H1 (cell line): ENCODE results near the gene SEMA3D. TPM values are rescaled to one million over a fixed set of nuclear protein-coding genes. Genes with fewer than 3 reads are reported as not detected.

Experiments
- CTCF ChIA-PET: fragments of 300-600 bp; sonication (Branson Sonifier 250); formaldehyde crosslinking; loops from one replicate; lab custom pipeline; 2021; ENCODE audit not compliant: partially characterized antibody; lab: Charles Lee
- POLR2A ChIA-PET: fragments of 300-600 bp; sonication (Branson Sonifier 250); formaldehyde crosslinking; loops from one replicate; lab custom pipeline; 2021; ENCODE audit warnings: inconsistent platforms; ENCODE audit not compliant: partially characterized antibody; lab: Charles Lee
- DNase-seq, 2 experiments: peaks; one replicate each; pipeline versions ENCODE4 v3.0.0 to v3.0.0-alpha.2; 2010 to 2022; ENCODE audit warnings: low spot score in 2 of 2, low read depth in 1 of 2, mixed read lengths in 1 of 2
- FAIRE-seq: peaks from 2 replicates; lab custom pipeline; 2011; peaks lifted over from hg19 to GRCh38; lab: Jason Lieb, UNC
- H2AFZ ChIP-seq: 2 replicates; pipeline ENCODE4 v1.8.1; 2012; ENCODE audit warnings: low read length, inconsistent platforms
- H2AK5ac ChIP-seq: 2 replicates; pipeline ENCODE4 v1.6.1; 2013; ENCODE audit warnings: low read depth, low read length
- H2BK120ac ChIP-seq: replicated peaks from 2 replicates; pipeline ENCODE3; 2013; ENCODE audit warnings: low read depth, low read length, inconsistent platforms
- H2BK12ac ChIP-seq: 2 replicates; pipeline ENCODE4 v1.6.1; 2013; ENCODE audit warnings: low read depth, low read length
- H2BK15ac ChIP-seq: 2 replicates; pipeline ENCODE4 v1.6.1; 2013; ENCODE audit warnings: low read length
- H2BK20ac ChIP-seq: 2 replicates; pipeline ENCODE4 v1.6.1; 2013; ENCODE audit warnings: low read length
- H2BK5ac ChIP-seq: 2 replicates; pipeline ENCODE4 v1.6.1; 2013; ENCODE audit warnings: low read depth, low read length
- H3K14ac ChIP-seq: 2 replicates; pipeline ENCODE4 v1.6.1; 2013; ENCODE audit warnings: inconsistent platforms; ENCODE audit not compliant: insufficient read length
- H3K18ac ChIP-seq: 2 replicates; pipeline ENCODE4 v1.6.1; 2013; ENCODE audit warnings: low read length; ENCODE audit errors: extremely low read depth
- H3K23ac ChIP-seq: 2 replicates; pipeline ENCODE4 v1.6.1; 2013; ENCODE audit warnings: inconsistent platforms; ENCODE audit not compliant: insufficient read length
- H3K23me2 ChIP-seq: 2 replicates; pipeline ENCODE4 v1.6.1; 2013; ENCODE audit warnings: low read depth, low read length
- H3K27ac ChIP-seq: 2 replicates; pipeline ENCODE4 v1.6.1; 2011; ENCODE audit warnings: low read depth, low read length, inconsistent platforms
- H3K27me3 ChIP-seq, 4 experiments: replicated peaks in 1 of 4; 1 replicate in 1 of 4; 2 replicates in 3 of 4; pipeline versions ENCODE4 v1.6.1 to v1.8.1; 2011 to 2013; ENCODE audit warnings: low read length in 3 of 4, mild to moderate bottlenecking in 3 of 4, inconsistent platforms in 2 of 4, mixed read lengths in 2 of 4, moderate library complexity in 1 of 4; ENCODE audit not compliant: control insufficient read depth in 3 of 4, insufficient read depth in 3 of 4; ENCODE audit errors: extremely low read depth in 1 of 4
- H3K36me3 ChIP-seq, 4 experiments: 2 replicates each; pipeline versions ENCODE4 v1.6.1 to v1.8.1; 2011 to 2013; ENCODE audit warnings: mild to moderate bottlenecking in 4 of 4, low read length in 3 of 4, moderate library complexity in 2 of 4, control low read depth in 1 of 4, inconsistent platforms in 1 of 4; ENCODE audit not compliant: insufficient read depth in 4 of 4, control insufficient read depth in 2 of 4
- H3K4ac ChIP-seq: replicated peaks from 2 replicates; pipeline ENCODE3; 2013; ENCODE audit warnings: low read length, low read depth, mixed read lengths, inconsistent platforms; ENCODE audit not compliant: insufficient read length
- H3K4me1 ChIP-seq, 4 experiments: replicated peaks in 1 of 4; 1 replicate in 1 of 4; 2 replicates in 3 of 4; pipeline versions ENCODE4 v1.6.1 to v1.8.1; 2011 to 2013; ENCODE audit warnings: low read length in 3 of 4, inconsistent platforms in 2 of 4, mixed read lengths in 1 of 4; ENCODE audit not compliant: insufficient read depth in 4 of 4, control insufficient read depth in 3 of 4
- H3K4me2 ChIP-seq, 2 experiments: 2 replicates each; pipeline versions ENCODE4 v1.6.1 to v1.8.1; 2011 to 2013; ENCODE audit warnings: low read depth in 2 of 2, low read length in 2 of 2, control low read depth in 1 of 2, inconsistent platforms in 1 of 2, mild to moderate bottlenecking in 1 of 2; ENCODE audit not compliant: insufficient read depth in 1 of 2
- H3K4me3 ChIP-seq, 4 experiments: fragments of 200-600, 300-600 bp in 1 of 4; sonication (generic), shearing (Covaris generic), sonication (Bioruptor Twin) in 1 of 4; 2 replicates each; pipeline versions ENCODE4 v1.5.1 to v1.8.1; 2011 to 2016; ENCODE audit warnings: low read length in 4 of 4, low read depth in 3 of 4, control low read depth in 2 of 4, inconsistent platforms in 2 of 4, mild to moderate bottlenecking in 2 of 4, mixed read lengths in 1 of 4, moderate library complexity in 1 of 4; ENCODE audit not compliant: insufficient read depth in 2 of 4; ENCODE audit errors: extremely low read depth in 1 of 4
- H3K56ac ChIP-seq: replicated peaks from 2 replicates; pipeline ENCODE3; 2013; ENCODE audit warnings: low read depth, mild to moderate bottlenecking, mixed read lengths, low read length, inconsistent platforms; ENCODE audit not compliant: insufficient read length
- H3K79me1 ChIP-seq: 2 replicates; pipeline ENCODE4 v1.6.1; 2013; ENCODE audit warnings: low read depth, low read length, control low read depth
- H3K79me2 ChIP-seq, 2 experiments: 2 replicates each; pipeline versions ENCODE4 v1.6.1 to v1.8.1; 2012 to 2013; ENCODE audit warnings: low read length in 2 of 2, mild to moderate bottlenecking in 2 of 2, inconsistent platforms in 1 of 2; ENCODE audit not compliant: insufficient read depth in 2 of 2, control insufficient read depth in 1 of 2
- H3K9ac ChIP-seq, 4 experiments: replicated peaks in 1 of 4; 1 replicate in 1 of 4; 2 replicates in 3 of 4; pipeline versions ENCODE4 v1.6.1 to v1.8.1; 2011 to 2013; ENCODE audit warnings: low read depth in 3 of 4, low read length in 3 of 4, control low read depth in 2 of 4, mild to moderate bottlenecking in 2 of 4, moderate library complexity in 2 of 4, inconsistent platforms in 1 of 4; ENCODE audit errors: extremely low read depth in 1 of 4
- H3K9me3 ChIP-seq, 2 experiments: 2 replicates each; pipeline versions ENCODE4 v1.6.1 to v1.8.1; 2012 to 2013; ENCODE audit warnings: mild to moderate bottlenecking in 2 of 2, moderate library complexity in 2 of 2, control low read depth in 1 of 2, inconsistent platforms in 1 of 2, low read depth in 1 of 2, low read length in 1 of 2, mixed read lengths in 1 of 2; ENCODE audit not compliant: insufficient read depth in 2 of 2
- H4K20me1 ChIP-seq, 2 experiments: replicated peaks in 1 of 2; 2 replicates each; pipeline versions ENCODE3 to v1.8.1; 2011 to 2013; ENCODE audit warnings: inconsistent platforms in 2 of 2, low read length in 2 of 2, mild to moderate bottlenecking in 1 of 2; ENCODE audit not compliant: insufficient read depth in 2 of 2, control insufficient read depth in 1 of 2
- H4K5ac ChIP-seq: 2 replicates; pipeline ENCODE4 v1.6.1; 2013; ENCODE audit warnings: low read length, low read depth, mixed read lengths, inconsistent platforms; ENCODE audit not compliant: insufficient read length
- H4K8ac ChIP-seq: 2 replicates; pipeline ENCODE4 v1.8.0; 2013; ENCODE audit warnings: mild to moderate bottlenecking, moderate library complexity, low read length, inconsistent platforms; ENCODE audit not compliant: insufficient read depth; ENCODE audit errors: extremely low read depth
- H4K91ac ChIP-seq: replicated peaks from 2 replicates; pipeline ENCODE3; 2013; ENCODE audit warnings: low read length, mixed read lengths, inconsistent platforms; ENCODE audit not compliant: insufficient read length
- BRCA1 ChIP-seq: IDR thresholded peaks from 2 replicates; pipeline ENCODE4 v1.6.1; 2012; ENCODE audit warnings: low read depth, low read length, improper control_type of control experiment
- WGBS, 2 experiments: shearing (Covaris generic) in 1 of 2; methylation state at CpG; one replicate each; pipeline versions ENCODE4 v1.1.6 to v1.1.7; 2013 to 2015; ENCODE audit warnings: low lambda C conversion rate in 2 of 2, mixed read lengths in 2 of 2, inconsistent platforms in 1 of 2, low coverage in 1 of 2, missing lambda C conversion rate in 1 of 2; ENCODE audit not compliant: insufficient replicate concordance in 2 of 2, insufficient coverage in 1 of 2, insufficient read length in 1 of 2; ENCODE audit errors: extremely low coverage in 1 of 2, missing lambda C conversion rate in 1 of 2; 5-methylcytosine and 5-hydroxymethylcytosine counted together
- polyA plus RNA-seq, 7 experiments: library from polyadenylated mRNA; depleted of rRNA in 3 of 7; stranded (reverse) in 5 of 7; unstranded in 2 of 7; fragments of >200 nt in 5 of 7; fragments of 200-250 nt in 2 of 7; gene quantifications; 1 replicate in 5 of 7; 2 replicates in 1 of 7; 4 replicates in 1 of 7; pipeline versions ENCODE4 v1.2.1 to v1.2.3, GENCODE V29; 2011 to 2013; ENCODE audit warnings: missing spikeins in 2 of 7, mixed read lengths in 2 of 7
- total RNA-seq: library from RNA; stranded (reverse); fragmentation: NEBNext Ultra II Directional; extraction: Animal tissue kit (Norgen Biotek cat#: 25700); gene quantifications from 2 replicates; pipeline ENCODE4 v1.2.1, GENCODE V29; 2021

The SEMA3D gene
- total and polyA plus RNA-seq, 2 of the 8 experiments (the other 6 are each of a cell fraction or from before 2014, with no cell fraction given), result 1.6 to 3.5 TPM

GRCh38 chr7:85055906-85056305 lies 130.9 kb downstream of the SEMA3D start:
- DNase-seq, result no peak
- Histone ChIP-seq H3K36me3 (no peaks in the 10 kb centered on the region), H3K14ac (no peak overlapping the region), H3K9ac (no peak overlapping the region), H2AFZ (no peak overlapping the region), H2AK5ac (no peak overlapping the region), H4K91ac (no peak overlapping the region), H3K79me2 (no peaks in the 10 kb centered on the region), H2BK12ac (no peak overlapping the region), H3K4me2 (no peak overlapping the region), H3K56ac (no peak overlapping the region), H3K23ac (no peak overlapping the region), H3K4ac (no peak overlapping the region), H4K8ac (no peak overlapping the region), H3K27me3 (no peaks in the 10 kb centered on the region), H2BK20ac (no peak overlapping the region), H3K9me3 (no peaks in the 10 kb centered on the region), H3K27ac (no peak overlapping the region), H3K4me1 (peaks cover 0 to 3% (median 0%) of the 10 kb centered on the region in 4 experiments; a peak in 1 of 7 replicates), H3K79me1 (no peaks in the 10 kb centered on the region), H2BK5ac (no peak overlapping the region), H4K20me1 (no peaks in the 10 kb centered on the region), H3K4me3 (no peak overlapping the region), H4K5ac (no peak overlapping the region), H3K18ac (no peak overlapping the region), H2BK120ac (no peak overlapping the region), H2BK15ac (no peak overlapping the region), H3K23me2 (no peaks in the 10 kb centered on the region)
- 89% methylated on average over 2 of the region's 2 CpGs; no CpG with 5 or more reads in 1 of the 2 experiments for WGBS, 2 experiments
- CTCF ChIA-PET, result interaction anchor here (0.9 kb wide), 1 partner anchor 26 kb away, joined by 3 read pairs; no protein-coding TSS in a partner anchor
- POLR2A ChIA-PET, result no interaction called here
- FAIRE-seq, result no peak
- TF ChIP-seq BRCA1, result no peak
